ENCODE results near the gene ERC2. TPM values are rescaled to one million over a fixed set of nuclear protein-coding genes. Genes with fewer than 3 reads are reported as not detected.

ERC2 gene
- total and polyA plus RNA-seq, 2 of the 8 experiments (the other 6 are each of a cell fraction or from before 2014, with no cell fraction given) = 16.4 to 22.8 TPM

- TF ChIP-seq FOSL1 (IDR thresholded peaks at IDR 0.05; ENCODE audit: insufficient read depth, low read depth, low read length) (no peak), EGR1 (IDR thresholded peaks at IDR 0.05; ENCODE audit: borderline replicate concordance, low read depth, low read length) (no peak), BCL11A (IDR thresholded peaks at IDR 0.05; ENCODE audit: low read depth in 2 of 2, low read length in 2 of 2) (no peak), POU5F1 (IDR thresholded peaks at IDR 0.05; ENCODE audit: low read depth, low read length) (no peak)
These were observed 520.9 kb downstream of the ERC2 start (continued) for GRCh38 chr3:55947406-55947805.

Measured in H1 (cell line).